Heart left ventricle (tissue), 13 donors: ENCODE data around the gene HINT1.

Source experiments
- POLR2A ChIP-seq, 2 donors: fragments of 450-650 bp; IDR thresholded peaks; one replicate each; pipeline ENCODE4 v1.6.1; 2017; ENCODE audit warnings: antibody characterized with exemption in 2 of 2, mild to moderate bottlenecking in 2 of 2, moderate library complexity in 2 of 2
- TF ChIP-seq, protein P1 (sequence below), 12 donors: fragments of 200-600 bp; sonication (generic) in 4 of 12; IDR thresholded peaks; one replicate each; pipeline versions ENCODE4 v1.5.0 to v1.8.0; 2018 to 2022; ENCODE audit warnings: antibody characterized with exemption in 12 of 12, mild to moderate bottlenecking in 5 of 12
- donor health status: ischemic (EF 13 %, LVEDD 7.1; RV severe dilation, severe dysfunction).
- donor health status: DM: no; HTN: yes; CAD: no.
- donor health status: DM: no; HTN: no; CAD: no.
- donor health status: ischemic (EF 25% LVEDD 6.9; RV normal size, moderate dysfunction).
- donor health status: ischemic (EF 25% LVEDD 5.7; RV mildly dilated, moderate dysfunction).
- donor health status: ischemic (EF 35%, LVEDD 5.7; RV mildly dilated, moderate dysfunction).
- donor health status: nonischemic (EF 11% LVEDD 7.7; RV severe dilation, severe dysfunction).
- donor health status: DM: yes; HTN: yes; CAD: no.
- donor health status: PGD.
- donor health status: ischemic (EF 29% LVEDD 5.4; RV normal size, mild dysfunction).
- donor health status: nonischemic (EF 23%, LVEDD 6.1; RV moderate dilation, normal function).

DNA sequence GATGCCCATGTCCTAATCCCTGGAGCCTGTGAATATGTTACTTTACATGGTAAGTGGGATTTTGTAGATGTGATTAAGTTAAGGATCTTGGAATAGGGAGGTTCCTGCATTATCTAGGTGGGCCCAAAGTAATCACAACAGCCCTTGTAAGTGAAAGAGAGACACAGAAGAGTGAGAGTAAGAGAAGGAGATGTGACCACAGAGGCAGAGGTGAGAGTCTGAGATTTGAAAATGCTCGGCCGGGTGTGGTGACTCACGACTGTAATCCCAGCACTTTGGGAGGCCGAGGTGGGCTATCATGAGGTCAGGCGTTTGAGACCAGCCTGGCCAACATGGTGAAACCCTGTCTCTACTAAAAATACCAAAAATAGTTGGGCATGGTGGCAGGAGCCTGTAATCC, 2.6 kb upstream of the HINT1 start:
- TF ChIP-seq, protein P1, sequence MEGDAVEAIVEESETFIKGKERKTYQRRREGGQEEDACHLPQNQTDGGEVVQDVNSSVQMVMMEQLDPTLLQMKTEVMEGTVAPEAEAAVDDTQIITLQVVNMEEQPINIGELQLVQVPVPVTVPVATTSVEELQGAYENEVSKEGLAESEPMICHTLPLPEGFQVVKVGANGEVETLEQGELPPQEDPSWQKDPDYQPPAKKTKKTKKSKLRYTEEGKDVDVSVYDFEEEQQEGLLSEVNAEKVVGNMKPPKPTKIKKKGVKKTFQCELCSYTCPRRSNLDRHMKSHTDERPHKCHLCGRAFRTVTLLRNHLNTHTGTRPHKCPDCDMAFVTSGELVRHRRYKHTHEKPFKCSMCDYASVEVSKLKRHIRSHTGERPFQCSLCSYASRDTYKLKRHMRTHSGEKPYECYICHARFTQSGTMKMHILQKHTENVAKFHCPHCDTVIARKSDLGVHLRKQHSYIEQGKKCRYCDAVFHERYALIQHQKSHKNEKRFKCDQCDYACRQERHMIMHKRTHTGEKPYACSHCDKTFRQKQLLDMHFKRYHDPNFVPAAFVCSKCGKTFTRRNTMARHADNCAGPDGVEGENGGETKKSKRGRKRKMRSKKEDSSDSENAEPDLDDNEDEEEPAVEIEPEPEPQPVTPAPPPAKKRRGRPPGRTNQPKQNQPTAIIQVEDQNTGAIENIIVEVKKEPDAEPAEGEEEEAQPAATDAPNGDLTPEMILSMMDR (IDR thresholded peaks at IDR 0.05): no peak
- no peak for TF ChIP-seq POLR2A (IDR thresholded peaks at IDR 0.05)
